Lung (tissue), 12 donors: Measurements from ENCODE around the gene GLDN. TPM values are rescaled to one million over a fixed set of nuclear protein-coding genes. Genes with fewer than 3 reads are reported as not detected.

Experiments used
- ATAC-seq: fragments of 200-7000 bp; cut with Tn5 transposase; one replicate; pipeline ENCODE4 v1.9.1; 2020; ENCODE audit warnings: moderate number of reproducible peaks; ENCODE audit not compliant: insufficient read depth, low FRiP score
- DNase-seq, 3 donors: peaks; one replicate each; pipeline ENCODE4 v3.0.0-alpha.2; 2013 to 2017
- H3K27ac ChIP-seq, 2 donors: one replicate each; pipeline ENCODE4 v1.5.1; 2013; ENCODE audit warnings: mild to moderate bottlenecking in 2 of 2, moderate library complexity in 2 of 2, control low read depth in 1 of 2, inconsistent platforms in 1 of 2, low read depth in 1 of 2, low read length in 1 of 2
- H3K27me3 ChIP-seq, 3 donors: one replicate each; pipeline ENCODE4 v1.5.1; 2013; ENCODE audit warnings: low read length in 2 of 3; ENCODE audit not compliant: control insufficient read depth in 3 of 3, insufficient read depth in 3 of 3
- H3K36me3 ChIP-seq, 4 donors: one replicate each; pipeline ENCODE4 v1.5.1; 2013; ENCODE audit warnings: low read length in 4 of 4, mild to moderate bottlenecking in 1 of 4, moderate library complexity in 1 of 4; ENCODE audit not compliant: control insufficient read depth in 4 of 4, insufficient read depth in 4 of 4
- H3K4me1 ChIP-seq, 5 donors: one replicate each; pipeline ENCODE4 v1.5.1; 2013; ENCODE audit warnings: low read length in 5 of 5, mild to moderate bottlenecking in 2 of 5, moderate library complexity in 1 of 5; ENCODE audit not compliant: control insufficient read depth in 5 of 5, insufficient read depth in 5 of 5
- H3K4me3 ChIP-seq: one replicate; pipeline ENCODE4 v1.5.1; 2013; ENCODE audit warnings: mild to moderate bottlenecking, control low read depth, moderate library complexity
- H3K9ac ChIP-seq, 2 donors: one replicate each; pipeline ENCODE4 v1.5.1; 2013; ENCODE audit warnings: low read length in 2 of 2, control low read depth in 1 of 2; ENCODE audit not compliant: insufficient read depth in 1 of 2
- H3K9me3 ChIP-seq, 4 donors: one replicate each; pipeline ENCODE4 v1.5.1; 2013; ENCODE audit warnings: low read length in 3 of 4, mild to moderate bottlenecking in 1 of 4, moderate library complexity in 1 of 4; ENCODE audit not compliant: control insufficient read depth in 4 of 4, insufficient read depth in 3 of 4
- CTCF ChIP-seq: IDR thresholded peaks from 2 replicates; pipeline ENCODE4 v1.5.1; 2012; ENCODE audit warnings: mild to moderate bottlenecking; ENCODE audit errors: control extremely low read depth, extremely low read depth
- WGBS, 2 donors: extraction: QIAGEN DNeasy Blood & Tissue Kit; methylation state at CpG; one replicate each; pipeline ENCODE4 v1.1.7; 2013; 5-methylcytosine and 5-hydroxymethylcytosine counted together
- polyA plus RNA-seq, 2 donors: library from polyadenylated mRNA; stranded (reverse); fragments of 200-250 nt; gene quantifications; one replicate each; pipeline ENCODE4 v1.2.1, GENCODE V29; 2013
- total RNA-seq, 2 donors: library from RNA; depleted of rRNA in 1 of 2; stranded (reverse); fragments of >200 nt in 1 of 2; gene quantifications; one replicate each; pipeline ENCODE4 v1.2.1, GENCODE V29; 2014 to 2021
- donor health status: control.
- donor health status: control.
- donor health status: Bipolar disorder and iron deficiency.
- donor health status: healthy.
- donor health status: DM: yes; HTN: yes; CAD: no.

GLDN gene
- total and polyA plus RNA-seq, 4 donors: 0.82 to 75.8 (median 8.4) TPM

- DNase-seq: peak in 2 of 3 donors; percentile 34 to 54
- TF ChIP-seq CTCF: no peak
- no peak overlapping the region for H3K27ac ChIP-seq
- H3K9ac ChIP-seq: no peak overlapping the region
- H3K4me3 ChIP-seq: no peak overlapping the region
- H3K36me3 ChIP-seq: no peaks in the 10 kb centered on the region
- 68 to 74% methylated on average over 8 of the region's 8 CpGs for WGBS, 2 donors
- H3K4me1 ChIP-seq: no peaks in the 10 kb centered on the region
- H3K9me3 ChIP-seq: no peaks in the 10 kb centered on the region
- peaks cover 0 to 4% (median 0%) of the 10 kb centered on the region in 3 donors for H3K27me3 ChIP-seq
- ATAC-seq: no peak
These were observed 61.8 kb downstream of the GLDN start for GRCh38 chr15:51403072-51403878.

- no peak overlapping the region for H3K4me3 ChIP-seq
- peaks cover 0 to 4% (median 0%) of the 10 kb centered on the region in 3 donors for H3K27me3 ChIP-seq
- no peaks in the 10 kb centered on the region for H3K36me3 ChIP-seq
- no peak for DNase-seq
- TF ChIP-seq CTCF: no peak
- 90 to 93% methylated on average over 9 of the region's 9 CpGs for WGBS, 2 donors
- H3K9me3 ChIP-seq: no peaks in the 10 kb centered on the region
- ATAC-seq: no peak
- H3K4me1 ChIP-seq: no peaks in the 10 kb centered on the region
- H3K27ac ChIP-seq: no peak overlapping the region
- H3K9ac ChIP-seq: no peak overlapping the region
These were observed 62.7 kb downstream of the GLDN start for GRCh38 chr15:51403946-51404695.

GRCh38 chr15:51405693-51406523 lies 64.5 kb downstream of the GLDN start:
- H3K4me1 ChIP-seq: no peaks in the 10 kb centered on the region
- no peak for TF ChIP-seq CTCF
- H3K27ac ChIP-seq: no peak overlapping the region
- 39 to 45% methylated on average over 11 of the region's 11 CpGs for WGBS, 2 donors
- no peaks in the 10 kb centered on the region for H3K9me3 ChIP-seq
- H3K27me3 ChIP-seq: peaks cover 0 to 4% (median 0%) of the 10 kb centered on the region in 3 donors
- H3K36me3 ChIP-seq: no peaks in the 10 kb centered on the region
- DNase-seq (no peak), ATAC-seq (no peak)
- H3K4me3 ChIP-seq: no peak overlapping the region
- H3K9ac ChIP-seq: no peak overlapping the region
